Chondrocyte (in vitro differentiated cells): ENCODE measurements around the gene OTUD5. TPM values are rescaled to one million over a fixed set of nuclear protein-coding genes. Genes with fewer than 3 reads are reported as not detected.

Experiments
- DNase-seq: peaks from one replicate; pipeline ENCODE4 v3.0.0; 2021; ENCODE audit warnings: mixed read lengths, low spot score
- H3K27ac Mint-ChIP-seq: one replicate; pipeline ENCODE4 v1.8.0; 2021; ENCODE audit warnings: mild to moderate bottlenecking, moderate library complexity, mixed read lengths; ENCODE audit not compliant: unreplicated experiment
- H3K27me3 Mint-ChIP-seq: 2 replicates; pipeline ENCODE4 v1.8.0; 2021; ENCODE audit warnings: low read depth, mixed read lengths
- H3K36me3 Mint-ChIP-seq: 2 replicates; pipeline ENCODE4 v1.8.0; 2021; ENCODE audit warnings: low read depth, mixed read lengths
- H3K4me1 Mint-ChIP-seq: 2 replicates; pipeline ENCODE4 v1.8.0; 2021; ENCODE audit warnings: low read depth, mild to moderate bottlenecking, mixed read lengths
- H3K4me3 Mint-ChIP-seq: one replicate; pipeline ENCODE4 v1.8.0; 2021; ENCODE audit warnings: mild to moderate bottlenecking, moderate library complexity, mixed read lengths; ENCODE audit not compliant: unreplicated experiment
- H3K9me3 Mint-ChIP-seq: 2 replicates; pipeline ENCODE4 v1.8.0; 2021; ENCODE audit warnings: low read depth, mixed read lengths
- total RNA-seq: library from RNA; stranded (reverse); gene quantifications from 3 replicates; pipeline ENCODE4 v1.2.1, GENCODE V29; 2021
- TF ChIP-seq, protein P1 (sequence below): fragments of 200-600 bp; sonication (generic); IDR thresholded peaks from 2 replicates; pipeline ENCODE4 v1.5.0; 2021; ENCODE audit warnings: antibody characterized with exemption, mild to moderate bottlenecking, moderate library complexity

OTUD5 gene
- total RNA-seq, 1 donor from 2014 or later = 47.4 TPM

DNA sequence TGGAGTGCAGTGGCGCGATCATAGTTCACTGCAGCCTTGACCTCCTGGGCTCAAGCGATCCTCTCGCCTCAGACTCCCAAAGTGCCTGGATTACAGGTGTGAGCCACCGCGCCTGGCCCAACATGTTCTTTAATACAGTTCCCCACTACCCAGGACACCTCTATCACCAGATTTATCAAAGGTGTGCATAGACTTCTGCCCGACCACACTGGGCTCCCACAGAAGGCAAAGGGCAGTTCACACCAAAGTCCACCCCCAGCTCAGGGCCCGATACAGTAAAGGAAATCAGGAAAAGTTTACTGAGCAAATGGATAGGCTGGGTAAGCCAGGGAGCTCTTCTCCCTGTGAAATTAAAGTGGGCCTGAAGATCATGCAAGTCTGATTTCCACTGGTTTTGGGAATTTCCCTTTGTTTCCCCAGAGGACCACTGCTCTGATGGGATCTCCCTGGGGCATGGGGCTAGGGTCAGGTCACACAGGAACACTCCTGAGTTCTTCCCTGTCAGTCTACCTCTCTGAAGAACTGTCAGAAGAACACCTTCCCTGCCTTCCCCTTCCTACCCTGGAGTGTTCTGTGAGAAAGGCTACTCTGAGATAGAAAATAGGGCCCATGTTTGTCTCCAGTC lies 20.9 kb downstream of the OTUD5 start:
- TF ChIP-seq, protein P1, sequence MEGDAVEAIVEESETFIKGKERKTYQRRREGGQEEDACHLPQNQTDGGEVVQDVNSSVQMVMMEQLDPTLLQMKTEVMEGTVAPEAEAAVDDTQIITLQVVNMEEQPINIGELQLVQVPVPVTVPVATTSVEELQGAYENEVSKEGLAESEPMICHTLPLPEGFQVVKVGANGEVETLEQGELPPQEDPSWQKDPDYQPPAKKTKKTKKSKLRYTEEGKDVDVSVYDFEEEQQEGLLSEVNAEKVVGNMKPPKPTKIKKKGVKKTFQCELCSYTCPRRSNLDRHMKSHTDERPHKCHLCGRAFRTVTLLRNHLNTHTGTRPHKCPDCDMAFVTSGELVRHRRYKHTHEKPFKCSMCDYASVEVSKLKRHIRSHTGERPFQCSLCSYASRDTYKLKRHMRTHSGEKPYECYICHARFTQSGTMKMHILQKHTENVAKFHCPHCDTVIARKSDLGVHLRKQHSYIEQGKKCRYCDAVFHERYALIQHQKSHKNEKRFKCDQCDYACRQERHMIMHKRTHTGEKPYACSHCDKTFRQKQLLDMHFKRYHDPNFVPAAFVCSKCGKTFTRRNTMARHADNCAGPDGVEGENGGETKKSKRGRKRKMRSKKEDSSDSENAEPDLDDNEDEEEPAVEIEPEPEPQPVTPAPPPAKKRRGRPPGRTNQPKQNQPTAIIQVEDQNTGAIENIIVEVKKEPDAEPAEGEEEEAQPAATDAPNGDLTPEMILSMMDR = no peak
- no peak overlapping the region for H3K27ac Mint-ChIP-seq
- no peak for DNase-seq
- H3K36me3 Mint-ChIP-seq = peaks cover 9% of the 10 kb centered on the region
- H3K9me3 Mint-ChIP-seq = peaks cover 10% of the 10 kb centered on the region
- H3K4me3 Mint-ChIP-seq = no peak overlapping the region
- no peaks in the 10 kb centered on the region for H3K27me3 Mint-ChIP-seq
- H3K4me1 Mint-ChIP-seq = no peaks in the 10 kb centered on the region

DNA sequence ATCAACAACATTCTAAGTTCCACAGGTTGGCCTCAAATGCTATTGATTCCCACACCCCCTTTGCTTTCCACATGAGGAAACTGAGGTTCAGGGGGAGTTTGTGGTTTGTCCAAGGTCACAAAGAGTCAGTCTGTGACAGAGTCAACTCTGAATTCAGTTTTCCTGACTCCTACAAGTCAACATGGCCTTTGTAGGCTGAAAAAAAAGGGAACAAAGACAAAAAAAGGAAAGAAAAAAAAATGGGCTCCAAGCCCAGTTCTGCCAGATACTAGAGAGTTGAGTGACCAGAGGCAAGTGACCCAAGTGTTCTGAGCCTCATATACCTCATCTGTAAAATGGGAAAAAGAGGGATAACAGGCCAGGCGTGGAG lies 22.1 kb downstream of the OTUD5 start:
- no peak overlapping the region for H3K4me3 Mint-ChIP-seq
- H3K9me3 Mint-ChIP-seq = peaks cover 10% of the 10 kb centered on the region
- H3K27me3 Mint-ChIP-seq = no peaks in the 10 kb centered on the region
- TF ChIP-seq, protein P1 = no peak
- no peak overlapping the region for H3K27ac Mint-ChIP-seq
- H3K36me3 Mint-ChIP-seq = peaks cover 9% of the 10 kb centered on the region
- H3K4me1 Mint-ChIP-seq = no peaks in the 10 kb centered on the region
- DNase-seq = no peak

DNA sequence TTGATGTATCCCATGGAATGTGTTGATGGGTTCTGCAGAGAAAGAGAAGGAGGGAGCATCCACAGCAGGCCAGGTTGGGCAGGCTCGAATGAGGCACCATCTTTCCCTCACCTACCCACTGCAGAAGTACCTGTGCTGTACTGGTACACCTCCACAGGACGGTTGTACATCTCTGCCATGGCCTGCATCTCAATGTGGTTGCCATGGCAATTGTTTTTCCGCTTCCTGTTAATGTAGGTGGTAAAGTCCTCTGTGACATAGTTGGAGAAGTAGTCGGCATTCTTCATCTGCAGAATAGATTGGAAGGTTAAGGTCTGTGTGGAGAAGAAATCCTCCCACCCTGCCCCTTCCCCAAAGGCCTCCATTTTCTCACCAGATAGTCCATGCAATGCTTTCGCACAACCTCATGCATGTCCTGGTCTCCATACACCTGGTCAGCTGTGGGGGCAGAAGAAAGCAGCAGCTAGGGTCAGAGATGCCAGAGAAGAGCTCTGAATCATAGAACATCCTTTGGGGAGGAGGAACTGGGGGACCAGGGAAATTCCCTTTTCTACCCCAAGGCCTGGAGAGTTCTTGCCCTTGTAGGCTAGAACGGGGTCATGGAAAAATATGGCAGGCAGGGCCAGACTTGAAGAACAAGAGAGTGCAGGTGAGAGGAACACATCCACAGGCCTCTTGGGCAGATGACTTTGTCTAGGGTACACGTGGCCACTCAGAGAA lies 22.7 kb downstream of the OTUD5 start:
- H3K4me1 Mint-ChIP-seq = no peaks in the 10 kb centered on the region
- TF ChIP-seq, protein P1 = no peak
- no peak overlapping the region for H3K27ac Mint-ChIP-seq
- no peak for DNase-seq
- H3K9me3 Mint-ChIP-seq = peaks cover 10% of the 10 kb centered on the region
- H3K27me3 Mint-ChIP-seq = no peaks in the 10 kb centered on the region
- peaks cover 10% of the 10 kb centered on the region for H3K36me3 Mint-ChIP-seq
- no peak overlapping the region for H3K4me3 Mint-ChIP-seq

DNA sequence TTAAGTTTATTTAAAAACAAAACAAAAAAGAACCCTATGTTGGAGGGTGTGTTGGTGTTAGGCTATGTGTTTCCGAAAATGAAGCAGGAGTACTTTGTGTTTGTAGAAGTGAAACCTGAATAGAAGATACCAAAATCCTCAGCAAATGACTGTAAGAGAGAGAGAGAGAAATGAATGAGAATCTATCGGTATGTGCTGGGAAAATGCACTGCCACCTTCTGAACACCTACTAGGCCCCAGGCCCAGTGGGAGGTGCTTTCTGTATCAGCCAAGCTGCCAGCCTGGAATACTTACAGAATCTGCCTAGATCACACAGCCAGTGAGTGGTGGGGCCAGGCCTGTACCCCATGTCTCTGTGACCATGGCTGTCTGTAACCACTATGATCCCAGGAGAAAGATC lies 23.6 kb downstream of the OTUD5 start:
- H3K4me1 Mint-ChIP-seq = no peaks in the 10 kb centered on the region
- H3K9me3 Mint-ChIP-seq = peaks cover 6% of the 10 kb centered on the region
- no peak overlapping the region for H3K27ac Mint-ChIP-seq
- TF ChIP-seq, protein P1 = no peak
- no peak for DNase-seq
- no peaks in the 10 kb centered on the region for H3K27me3 Mint-ChIP-seq
- peaks cover 10% of the 10 kb centered on the region for H3K36me3 Mint-ChIP-seq
- H3K4me3 Mint-ChIP-seq = no peak overlapping the region

DNA sequence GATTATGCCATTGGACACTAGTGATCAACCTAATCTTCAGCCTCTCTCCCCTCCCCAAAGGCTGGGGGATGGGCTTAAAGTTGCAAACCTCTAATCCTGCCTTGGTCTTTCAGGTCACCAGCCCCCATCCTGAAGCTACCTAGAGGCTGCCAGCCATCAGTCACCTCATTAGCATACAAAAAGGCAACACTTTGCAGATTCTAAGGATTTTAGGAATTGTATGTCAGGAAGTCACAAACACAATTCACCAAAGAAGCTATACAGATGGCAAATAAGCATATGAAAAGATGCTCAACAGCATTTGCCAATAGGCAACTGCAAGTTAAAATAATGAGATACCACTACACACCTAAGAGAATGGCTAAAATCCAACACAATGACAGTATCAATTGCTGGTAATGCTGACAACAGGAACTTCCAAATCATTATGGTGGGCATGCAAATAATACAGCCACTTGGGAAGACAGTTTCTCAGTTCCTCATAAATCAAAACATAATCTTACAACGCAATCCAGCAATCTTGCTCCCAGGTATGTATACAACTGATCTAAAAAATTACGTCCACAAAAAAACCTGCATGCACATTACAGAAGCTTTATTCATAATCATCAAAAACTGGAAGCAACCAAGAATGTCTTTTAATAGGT lies 29.5 kb downstream of the OTUD5 start:
- H3K36me3 Mint-ChIP-seq = peaks cover 12% of the 10 kb centered on the region
- H3K27me3 Mint-ChIP-seq = no peaks in the 10 kb centered on the region
- H3K4me3 Mint-ChIP-seq = no peak overlapping the region
- H3K27ac Mint-ChIP-seq = no peak overlapping the region
- H3K4me1 Mint-ChIP-seq = no peaks in the 10 kb centered on the region
- TF ChIP-seq, protein P1 = no peak
- no peak for DNase-seq
- H3K9me3 Mint-ChIP-seq = peaks cover 6% of the 10 kb centered on the region
